HG03196 (cell line): ENCODE results near the gene PREX1.
"Not testable (repeated sequence)": the region's sequence is repeated elsewhere in the genome, so short reads cannot be mapped to it uniquely, and the experiment has no call there.

ENCODE experiments used
- ATAC-seq: cut with Tn5 transposase; IDR thresholded peaks from one replicate; pipeline ENCODE4 v1.9.1; 2021; ENCODE audit not compliant: unreplicated experiment

Gene PREX1

DNA sequence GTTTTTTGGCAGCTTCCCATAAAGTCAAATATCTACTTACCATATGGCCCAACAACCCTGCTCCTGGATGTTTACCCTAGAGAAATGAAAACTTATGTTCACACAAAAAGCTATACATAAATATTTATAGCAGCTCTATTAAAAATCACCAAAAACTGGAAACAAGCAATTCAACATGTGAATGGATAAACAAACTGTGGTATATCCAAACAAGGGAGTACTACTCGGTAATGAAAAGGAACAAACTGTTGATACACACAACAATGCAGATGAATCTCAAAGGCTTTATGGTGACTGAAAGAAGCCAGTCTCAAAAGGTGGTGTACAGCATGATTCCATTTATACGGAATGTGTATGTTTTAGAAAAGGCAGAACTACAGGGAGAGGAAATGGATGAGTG, 48.4 kb downstream of the PREX1 start:
- no peak for ATAC-seq

DNA sequence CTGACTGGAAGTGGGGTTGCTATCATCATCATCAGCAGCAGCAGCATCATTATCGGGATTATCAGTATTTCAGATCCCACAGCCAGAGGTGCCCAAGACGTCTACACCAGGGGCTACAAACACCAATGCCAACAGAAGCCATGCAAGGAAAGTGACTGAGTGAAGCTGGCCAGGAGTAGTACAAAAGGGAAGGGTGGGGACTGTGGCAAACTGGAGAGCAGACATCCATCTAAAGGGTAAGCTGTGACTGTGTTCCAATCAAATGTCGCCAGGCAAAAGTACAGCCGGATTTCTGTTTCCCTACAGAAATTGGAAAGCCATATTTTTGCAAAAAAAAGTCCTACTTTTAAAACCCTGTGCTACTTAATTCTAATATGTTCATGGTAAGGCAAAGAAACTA, 50.0 kb downstream of the PREX1 start:
- ATAC-seq = no peak

DNA sequence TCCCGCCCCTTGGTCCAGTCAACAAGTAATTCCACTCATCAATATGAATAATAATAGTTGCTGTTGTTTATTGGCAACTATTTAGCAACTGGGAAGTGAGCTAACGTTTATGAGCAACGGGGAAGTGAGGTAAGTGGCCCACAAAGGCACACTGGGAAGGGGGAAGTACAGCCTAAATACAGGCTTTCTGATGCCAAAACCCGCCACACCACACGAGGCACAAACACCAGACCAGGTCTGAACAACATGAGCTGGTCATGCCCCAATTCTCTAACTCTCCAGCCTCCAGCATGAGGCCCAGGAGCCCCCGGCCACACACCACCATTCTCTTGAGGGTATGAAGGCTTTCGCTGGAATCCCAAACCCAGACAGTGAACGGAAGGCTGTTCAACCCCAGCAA, 50.8 kb downstream of the PREX1 start:
- ATAC-seq = no peak

DNA sequence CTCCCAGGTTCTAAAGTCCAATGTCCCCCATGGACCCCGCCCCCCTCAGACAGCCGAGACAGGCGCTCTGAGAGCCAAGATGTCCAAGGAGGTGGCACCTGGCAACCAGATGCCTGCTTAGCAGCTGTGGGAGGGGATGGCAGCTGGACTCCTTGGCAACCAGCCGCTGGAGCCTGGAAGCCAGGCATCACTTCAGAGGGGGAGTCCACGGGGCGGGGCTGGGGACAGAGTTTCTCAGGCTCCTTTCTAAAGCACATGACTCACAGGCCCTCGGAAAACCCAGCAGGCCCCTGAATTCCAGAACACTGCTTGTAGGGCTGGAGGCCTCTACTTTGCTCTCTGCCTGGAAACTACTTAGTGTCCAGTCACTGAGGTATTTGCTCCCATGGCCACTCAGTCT, 51.5 kb downstream of the PREX1 start:
- ATAC-seq = no peak

DNA sequence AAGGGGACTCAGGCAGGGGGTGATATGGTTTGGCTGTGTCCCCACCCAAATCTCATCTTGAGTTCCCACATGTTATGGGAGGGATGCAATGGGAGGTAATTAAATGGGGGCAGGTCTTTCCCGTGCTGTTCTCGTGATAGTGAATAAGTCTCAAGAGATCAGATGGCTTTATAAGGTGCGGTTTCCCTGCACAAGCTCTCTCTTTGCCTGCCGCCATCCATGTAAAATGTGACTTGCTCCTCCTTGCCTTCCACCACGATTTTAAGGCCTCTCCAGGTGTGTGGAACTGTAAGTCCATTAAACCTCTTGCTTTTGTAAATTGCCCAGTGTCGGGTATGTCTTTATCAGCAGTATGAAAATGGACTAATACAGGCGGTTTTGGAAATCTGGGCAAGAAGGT, 52.3 kb downstream of the PREX1 start:
- not testable (repeated sequence) for ATAC-seq

DNA sequence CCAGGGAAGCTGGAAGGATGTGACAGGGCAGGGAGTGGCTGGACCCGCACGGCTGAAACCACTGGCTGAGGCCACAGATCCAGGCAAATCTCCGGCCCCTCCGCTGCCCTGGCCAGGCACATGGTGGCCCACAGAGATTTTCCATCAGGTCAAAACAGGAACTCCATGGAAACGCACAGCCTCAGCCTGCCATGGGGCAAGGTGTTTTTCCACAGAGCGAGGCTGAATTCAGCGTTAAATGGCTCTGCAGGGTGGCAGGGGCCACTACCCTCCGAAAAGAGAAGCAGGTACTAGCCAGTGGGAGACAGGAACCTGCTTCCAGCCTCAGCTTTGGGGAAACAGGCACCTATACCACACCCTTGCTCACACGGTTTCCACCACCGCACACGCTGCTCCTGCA, 53.1 kb downstream of the PREX1 start:
- no peak for ATAC-seq

DNA sequence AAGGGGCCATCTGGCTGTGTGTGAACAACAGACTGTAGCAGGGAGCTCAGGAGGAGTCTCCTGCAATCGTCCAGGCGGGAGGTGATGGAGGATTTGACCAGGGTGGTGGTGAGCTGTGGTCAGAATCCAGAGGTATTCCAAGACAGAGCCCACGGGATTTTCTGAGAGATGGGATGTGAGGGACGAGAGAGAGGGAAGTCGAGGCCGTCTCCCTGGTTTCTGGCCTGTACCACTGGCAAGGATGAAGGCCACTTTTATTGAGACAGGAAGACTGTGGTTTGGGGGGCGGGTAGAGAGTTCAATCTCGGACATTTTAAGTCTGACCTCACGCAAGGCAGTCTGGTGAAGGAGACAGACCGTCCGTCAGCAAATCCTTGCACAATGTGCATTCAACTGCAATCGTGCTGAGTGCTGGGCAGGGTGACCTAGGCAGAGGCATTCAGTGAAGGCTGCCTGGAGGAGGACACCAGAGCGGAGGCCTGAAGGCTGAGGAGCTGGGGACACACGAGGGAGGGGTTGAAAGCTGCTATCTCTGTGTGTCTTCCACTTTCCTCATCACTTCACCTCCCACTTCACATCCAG, 53.9 kb downstream of the PREX1 start:
- ATAC-seq = no peak

DNA sequence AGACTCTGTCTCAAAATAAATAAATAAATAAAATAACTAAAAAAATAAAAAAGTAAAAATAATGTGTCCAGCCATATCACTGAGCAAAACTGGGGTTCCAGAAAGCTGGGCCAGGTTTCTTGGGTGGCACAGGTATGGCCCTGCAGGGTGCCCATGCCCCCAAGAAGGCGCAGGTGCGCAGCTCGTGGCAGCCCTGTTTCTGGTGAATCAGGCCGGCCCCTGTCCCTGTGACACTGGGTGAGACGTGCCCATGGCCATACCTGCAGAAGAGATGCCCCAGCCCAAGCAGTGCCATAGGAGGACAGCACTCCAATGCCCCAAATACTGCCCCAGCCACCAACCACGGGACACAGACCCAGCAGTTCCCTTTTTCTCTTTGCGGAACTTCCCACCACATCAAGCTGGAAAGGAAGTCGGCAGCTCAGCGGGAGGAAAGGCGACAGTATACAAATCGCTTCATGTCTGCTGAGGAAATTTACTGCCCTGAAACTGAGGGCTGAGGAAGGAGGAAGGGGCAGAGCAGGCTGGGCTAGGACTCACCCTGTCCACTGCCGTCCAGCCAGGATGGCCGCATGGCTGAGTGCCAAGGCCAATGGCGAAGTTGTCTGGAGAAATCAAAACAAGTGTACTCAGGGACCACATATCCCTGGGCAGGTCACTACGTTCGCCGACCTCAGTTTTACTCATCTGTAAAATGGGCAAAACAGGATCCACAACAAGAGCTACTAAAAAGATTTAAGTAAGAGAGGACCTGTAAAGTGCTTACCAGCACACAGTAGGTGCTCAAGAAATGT, 55.4 kb downstream of the PREX1 start:
- ATAC-seq = no peak

DNA sequence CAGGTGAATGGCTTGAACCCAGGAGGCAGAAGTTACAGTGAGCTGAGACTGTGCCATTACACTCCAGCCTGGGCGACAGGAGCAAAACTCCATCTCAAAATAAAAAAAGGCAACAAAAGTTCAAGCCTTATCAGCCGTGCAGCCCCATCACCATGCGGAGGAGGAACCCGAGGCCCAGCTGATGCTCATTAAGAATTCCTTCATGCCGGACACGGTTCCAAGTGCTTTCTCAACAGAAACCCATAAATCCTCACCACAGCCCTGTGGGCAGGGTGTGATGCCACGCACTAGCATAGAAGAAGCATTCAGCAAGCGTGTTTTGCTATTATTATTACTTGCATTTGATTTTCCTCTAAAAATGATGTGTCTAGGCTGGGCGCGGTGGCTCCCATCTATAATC, 56.3 kb downstream of the PREX1 start:
- ATAC-seq = no peak

DNA sequence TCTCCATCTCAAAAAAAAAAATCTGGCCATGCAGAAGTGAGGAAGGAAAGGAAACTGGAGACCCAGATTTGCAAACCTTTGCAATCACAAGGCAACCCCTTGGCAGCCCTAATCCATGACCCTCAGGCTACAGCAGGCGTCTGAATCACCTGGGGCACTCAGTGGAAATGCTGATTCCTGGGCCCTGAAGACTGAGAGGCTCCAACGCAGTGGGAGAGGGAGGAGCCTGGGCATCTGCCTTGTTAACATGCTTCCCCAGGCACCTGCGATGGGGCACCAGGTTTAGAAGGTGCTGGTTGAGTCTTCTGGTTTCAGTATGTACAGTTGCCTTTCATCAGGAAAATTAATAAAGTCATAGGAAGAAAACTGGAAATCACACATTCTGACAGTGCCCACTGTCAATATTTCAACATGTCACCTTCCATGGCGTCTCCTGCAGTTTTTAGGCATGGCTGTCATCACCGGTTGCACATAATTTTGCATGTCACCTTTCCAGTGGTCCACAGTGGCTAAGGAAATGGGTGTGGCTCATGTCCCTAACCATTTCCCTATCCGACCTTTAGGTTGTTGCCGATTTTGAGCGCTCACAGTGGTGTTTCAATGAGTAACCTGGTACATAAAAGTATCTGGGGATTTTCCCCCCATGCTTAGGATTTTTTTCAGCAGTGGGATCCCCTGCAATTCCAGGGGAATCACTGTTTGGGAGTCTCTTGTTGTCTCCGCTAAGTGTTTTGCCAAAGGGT, 56.9 kb downstream of the PREX1 start:
- ATAC-seq = no peak

DNA sequence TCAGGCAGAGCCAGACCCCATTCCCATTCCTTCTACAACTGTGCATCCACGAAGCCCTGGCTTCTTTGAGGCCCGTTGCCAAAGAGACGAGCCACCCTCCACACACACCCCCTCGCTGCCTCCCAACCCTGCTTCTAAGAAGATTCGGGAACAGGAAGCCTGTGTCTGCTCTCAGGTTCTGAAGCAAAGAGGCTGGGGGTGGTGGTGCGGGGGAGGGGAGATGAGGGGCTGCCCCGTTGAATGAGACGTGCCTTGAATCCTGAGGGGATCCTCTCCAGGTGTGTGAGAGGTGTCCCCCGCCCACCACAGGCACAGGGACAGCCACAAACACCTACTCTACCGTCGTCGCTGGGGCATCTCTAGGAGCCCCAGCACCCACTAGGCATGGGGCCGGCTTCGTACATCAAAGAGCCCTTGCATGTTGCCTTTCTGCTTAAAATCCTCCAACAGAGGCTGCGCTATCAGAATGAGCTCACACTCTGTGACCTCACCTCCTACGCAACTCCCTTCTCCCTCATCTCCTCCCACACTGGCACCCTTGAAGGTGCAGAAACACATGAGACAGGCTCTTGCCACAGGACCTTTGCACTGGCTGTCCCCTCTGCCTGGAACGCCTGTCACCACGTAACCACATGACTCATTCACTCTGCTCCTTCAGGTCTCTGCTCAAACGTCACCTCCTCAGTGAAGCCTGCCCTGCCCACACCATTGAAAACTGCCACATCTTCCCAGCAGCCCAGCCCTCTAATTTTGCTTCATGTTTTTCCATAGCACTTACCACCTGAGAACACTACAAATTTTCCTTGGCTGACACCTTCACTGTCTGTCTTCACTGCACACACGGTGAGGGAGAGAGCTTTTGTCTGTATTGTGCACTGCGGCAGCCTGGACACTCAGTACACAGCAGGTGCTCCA, 58.5 kb downstream of the PREX1 start:
- ATAC-seq = no peak

DNA sequence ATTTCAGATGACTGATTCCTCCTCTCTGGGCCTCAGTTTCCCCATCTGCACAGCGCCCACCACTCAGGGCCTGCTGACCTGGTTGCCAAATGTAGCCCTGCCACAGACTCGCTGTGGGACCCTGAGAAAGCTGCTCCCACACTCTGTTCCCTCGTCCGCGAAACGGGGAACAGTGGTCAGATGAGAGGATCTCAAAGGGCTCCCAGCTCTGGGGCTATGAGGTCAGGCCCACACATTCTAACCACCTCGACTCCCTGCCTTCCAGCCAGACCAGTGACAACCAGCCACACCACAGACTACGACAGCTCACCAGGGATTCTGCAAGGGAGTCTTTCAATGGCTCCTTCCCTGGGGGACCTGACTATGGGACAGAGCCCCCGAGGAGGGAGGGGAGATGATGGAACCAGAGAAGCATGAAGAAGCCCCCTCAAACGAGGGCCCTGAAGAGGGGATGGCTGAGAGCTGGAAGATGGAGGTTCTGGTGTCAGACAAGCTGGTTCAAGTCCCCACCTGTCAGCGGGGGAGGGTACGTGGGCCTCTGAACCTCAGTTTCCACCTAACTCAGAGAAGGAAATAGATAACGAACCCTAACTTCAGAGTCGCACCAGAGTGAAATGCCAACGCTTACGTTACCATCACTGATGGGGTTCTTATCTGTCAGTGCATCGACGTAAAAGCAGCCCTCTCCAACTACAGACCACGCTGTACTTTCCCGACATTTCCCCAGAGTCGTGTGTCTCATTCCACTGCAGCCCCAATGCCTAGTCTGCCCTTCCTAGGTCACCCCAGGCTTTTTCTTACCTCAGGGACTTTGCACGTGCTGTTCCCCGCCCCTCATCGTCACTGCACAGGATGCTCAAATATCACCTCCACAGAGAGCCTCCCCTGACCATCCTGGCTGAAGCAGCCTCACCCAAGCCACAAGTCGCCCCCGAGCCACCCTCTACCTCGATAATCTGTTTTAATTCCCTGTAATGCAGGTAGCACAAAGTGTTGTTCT, 60.5 kb downstream of the PREX1 start:
- ATAC-seq = no peak

DNA sequence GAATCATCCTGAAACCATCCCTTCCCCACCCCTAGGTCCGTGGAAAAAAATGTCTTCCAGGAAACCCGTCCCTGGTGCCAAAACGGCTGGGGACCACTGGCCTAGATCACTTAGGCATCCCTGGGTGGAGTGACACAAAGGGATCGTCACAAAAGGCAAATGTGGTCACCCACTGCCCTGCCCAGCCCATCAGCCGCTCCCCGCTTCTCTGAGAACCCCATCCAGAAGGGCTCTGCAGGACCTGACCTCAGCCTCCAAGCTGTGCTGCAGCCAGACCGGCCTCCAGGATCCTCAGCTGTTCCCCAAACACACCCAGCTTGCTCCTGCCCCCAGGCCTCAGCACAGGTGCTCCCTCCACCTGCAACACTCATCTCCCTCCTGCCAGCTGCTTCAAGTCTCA, 61.6 kb downstream of the PREX1 start:
- no peak for ATAC-seq

DNA sequence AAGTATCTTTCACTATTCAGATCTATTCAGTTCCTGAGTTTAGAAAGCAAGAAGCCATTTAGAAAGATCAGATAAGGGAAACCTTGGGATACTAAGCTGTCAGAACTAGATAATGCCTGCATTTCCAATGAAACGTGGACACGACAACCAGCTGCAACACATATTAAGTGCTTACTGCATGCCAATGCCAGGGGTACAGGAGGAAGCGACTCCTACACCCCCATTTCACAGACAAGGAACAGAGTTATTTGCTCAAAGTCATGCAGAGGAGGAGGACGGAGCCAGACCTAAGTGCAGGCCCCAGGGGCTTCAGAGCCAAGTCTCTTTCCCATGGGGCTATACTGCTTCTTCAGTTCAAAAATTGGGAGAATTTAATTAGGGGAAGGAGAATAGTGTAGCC, 62.4 kb downstream of the PREX1 start:
- ATAC-seq = no peak

DNA sequence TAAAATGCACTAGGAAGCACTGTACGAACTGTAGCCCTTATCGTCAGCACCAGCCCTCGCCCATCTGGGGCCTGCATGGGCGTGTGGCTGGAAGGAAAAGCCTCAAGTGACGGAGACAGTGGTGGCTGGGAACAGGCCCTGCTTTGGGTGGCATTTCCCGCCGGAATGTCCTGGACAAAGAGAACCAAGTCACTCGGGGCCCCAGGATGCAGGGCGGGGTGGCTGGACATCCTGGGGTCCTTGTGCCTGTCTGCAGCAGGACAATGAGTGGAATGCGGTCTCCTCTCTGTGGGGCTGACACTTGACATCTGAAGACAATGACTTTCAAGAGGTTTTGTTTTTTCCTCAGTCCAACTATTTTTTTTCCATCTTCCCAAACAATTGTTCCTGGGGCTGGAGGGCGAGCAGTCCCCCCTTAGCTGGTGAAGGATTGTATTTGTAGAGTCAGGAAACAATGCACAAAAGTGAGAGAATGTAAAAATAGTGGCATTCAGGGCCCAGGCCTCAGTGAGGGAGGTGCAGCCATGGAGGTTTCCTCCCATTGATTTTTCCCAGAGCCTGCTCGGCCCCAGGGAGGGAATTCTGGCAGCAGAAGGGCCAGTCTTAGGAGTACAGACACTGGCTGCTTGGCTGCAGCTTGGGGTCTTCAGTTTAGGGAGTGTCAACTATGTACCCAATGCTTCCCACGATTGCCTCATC, 64.4 kb downstream of the PREX1 start:
- ATAC-seq = no peak

DNA sequence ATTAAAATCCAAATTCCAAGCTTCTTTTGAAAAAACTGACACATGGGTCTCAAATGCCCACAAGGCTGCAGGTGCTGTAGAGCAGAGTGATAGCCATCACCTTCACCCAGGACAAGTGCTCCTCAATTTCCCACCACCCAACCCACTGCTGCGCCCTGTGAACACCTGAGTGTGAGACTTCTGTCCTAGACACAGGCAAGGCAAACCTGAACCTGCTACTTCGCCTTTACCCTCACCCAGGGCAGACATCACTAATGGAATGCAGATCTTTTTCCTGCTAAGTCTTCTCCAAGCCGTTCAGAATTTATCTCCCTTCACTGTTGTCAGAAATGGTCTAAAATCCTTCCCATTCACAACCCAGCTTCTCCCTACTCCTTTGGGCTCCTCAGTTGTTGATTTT, 65.9 kb downstream of the PREX1 start:
- no peak for ATAC-seq

DNA sequence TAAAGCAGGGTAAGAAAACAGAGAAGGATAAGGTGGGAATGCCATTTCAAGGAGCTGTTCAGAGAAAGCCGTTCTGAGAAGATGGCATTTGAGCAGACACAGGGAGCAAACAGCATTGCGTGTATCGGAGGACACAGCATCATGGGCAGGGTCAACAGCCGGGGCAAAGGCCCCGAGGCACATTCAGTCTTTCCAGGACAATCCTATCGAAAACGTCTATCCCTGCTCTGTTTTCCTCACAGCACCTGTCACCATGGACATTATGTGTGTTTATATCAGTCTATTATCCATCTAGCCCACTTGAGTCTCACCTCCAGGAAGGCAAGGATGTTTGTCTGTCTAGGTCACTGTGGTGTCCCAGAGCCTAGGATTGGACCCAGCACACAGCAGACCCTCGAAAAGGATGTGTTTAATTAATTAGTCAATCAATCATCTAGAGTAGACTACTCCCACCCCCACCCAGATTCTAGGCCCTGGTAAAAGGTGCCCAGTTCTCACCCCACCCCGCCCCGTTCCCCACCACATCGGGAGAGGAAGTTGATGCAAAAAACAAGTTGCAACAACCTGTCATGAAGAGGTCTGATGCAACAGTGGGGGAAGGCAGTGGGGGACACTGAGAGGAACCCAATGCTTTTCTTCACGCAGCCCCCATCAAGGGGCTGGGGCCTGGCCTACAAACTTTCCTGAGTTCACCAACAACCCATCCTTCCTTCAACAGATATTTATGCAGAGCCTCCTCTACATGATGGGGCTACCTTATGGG, 66.6 kb downstream of the PREX1 start:
- no peak for ATAC-seq

DNA sequence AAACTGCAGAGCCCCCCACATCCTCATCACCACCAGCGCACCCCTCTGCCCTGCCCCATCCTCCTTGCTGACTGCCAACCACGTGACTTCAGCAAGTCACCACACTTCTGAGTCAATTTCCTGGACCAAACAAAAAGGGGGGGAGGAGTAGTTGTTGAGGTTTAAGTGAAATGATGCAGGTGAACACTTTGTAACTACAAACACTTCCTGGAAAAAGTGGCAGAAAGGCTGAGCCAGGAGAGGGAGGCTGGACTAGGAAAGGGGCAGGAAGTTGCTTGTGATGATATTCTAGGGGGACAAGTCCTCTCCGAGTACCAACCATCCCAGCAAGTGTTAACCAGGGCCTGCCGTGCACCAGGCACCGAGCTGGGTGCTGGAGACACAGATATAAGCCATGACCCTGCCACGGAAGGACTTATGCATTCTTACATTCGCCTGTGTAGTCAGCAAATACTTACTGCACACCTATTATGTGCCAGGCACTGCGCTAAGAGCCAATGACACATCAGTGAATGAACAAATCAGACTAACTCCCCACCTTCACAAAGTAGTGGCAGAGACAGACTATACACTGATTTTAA, 67.3 kb downstream of the PREX1 start:
- peak; percentile 66 for ATAC-seq
